Measurements from ENCODE around the gene BACE2.

BACE2 gene

DNA sequence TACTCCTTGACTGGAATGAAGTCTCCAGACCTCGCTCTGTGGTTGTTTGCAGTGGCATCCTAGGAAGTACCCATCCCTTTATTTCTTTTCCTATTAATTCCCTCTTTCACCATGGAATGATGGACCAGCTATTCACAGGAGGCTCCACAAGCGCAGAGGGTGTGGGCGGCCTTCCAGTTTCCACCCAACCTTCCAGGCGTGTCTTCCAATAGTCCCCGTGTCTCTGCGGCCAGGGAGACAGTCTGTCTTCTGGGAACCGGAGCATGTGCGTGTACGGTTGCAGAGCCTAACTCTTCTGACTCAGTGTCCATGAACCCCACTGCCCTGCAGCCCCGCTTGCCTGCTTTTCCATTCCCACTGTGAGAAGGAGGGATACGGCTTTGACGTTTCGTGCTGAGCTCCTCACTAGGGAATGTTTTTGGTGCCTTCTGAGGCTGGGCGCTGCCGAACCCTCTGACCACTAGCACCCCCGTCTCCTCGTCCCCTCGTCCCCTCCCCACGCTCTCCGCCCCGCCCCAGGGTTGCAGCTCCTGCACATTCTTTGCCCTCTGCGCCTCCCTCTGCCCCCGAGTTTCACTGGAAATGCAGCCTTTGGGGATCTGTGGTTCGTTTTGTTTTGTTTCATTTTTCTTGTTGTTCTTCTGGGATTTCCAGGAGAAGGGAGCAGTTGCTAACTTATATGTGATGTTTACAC, 122.3 kb downstream of the BACE2 start:
- TF ChIP-seq ZNF510 (tag by site-specific recombination; IDR thresholded peaks at IDR 0.05; ENCODE audit: insufficient replicate concordance) (no peak), KLF17 (tag by site-specific recombination; IDR thresholded peaks at IDR 0.05) (no peak)
- H3K36me3 ChIP-seq (ENCODE audit: control insufficient read depth in 2 of 2, insufficient read depth in 1 of 2, low read length in 2 of 2) = no peaks in the 10 kb centered on the region
- no peaks in the 10 kb centered on the region for H3K9me3 ChIP-seq (ENCODE audit: control insufficient read depth, insufficient read depth, low read depth, low read length)
- ChIA-PET POLR2A (no interaction called here), CTCF (interaction anchor here (0.7 kb wide), 1 partner anchor 80 kb away, joined by 3 read pairs; no protein-coding TSS in a partner anchor)
- no peaks in the 10 kb centered on the region for H3K4me1 ChIP-seq (ENCODE audit: control insufficient read depth, insufficient read depth, low read length)
- no peak overlapping the region for H3K27ac ChIP-seq (ENCODE audit: extremely low read depth, low read depth, low read length)
- no peak overlapping the region for H3K4me3 ChIP-seq (ENCODE audit: low read depth, low read length)

DNA sequence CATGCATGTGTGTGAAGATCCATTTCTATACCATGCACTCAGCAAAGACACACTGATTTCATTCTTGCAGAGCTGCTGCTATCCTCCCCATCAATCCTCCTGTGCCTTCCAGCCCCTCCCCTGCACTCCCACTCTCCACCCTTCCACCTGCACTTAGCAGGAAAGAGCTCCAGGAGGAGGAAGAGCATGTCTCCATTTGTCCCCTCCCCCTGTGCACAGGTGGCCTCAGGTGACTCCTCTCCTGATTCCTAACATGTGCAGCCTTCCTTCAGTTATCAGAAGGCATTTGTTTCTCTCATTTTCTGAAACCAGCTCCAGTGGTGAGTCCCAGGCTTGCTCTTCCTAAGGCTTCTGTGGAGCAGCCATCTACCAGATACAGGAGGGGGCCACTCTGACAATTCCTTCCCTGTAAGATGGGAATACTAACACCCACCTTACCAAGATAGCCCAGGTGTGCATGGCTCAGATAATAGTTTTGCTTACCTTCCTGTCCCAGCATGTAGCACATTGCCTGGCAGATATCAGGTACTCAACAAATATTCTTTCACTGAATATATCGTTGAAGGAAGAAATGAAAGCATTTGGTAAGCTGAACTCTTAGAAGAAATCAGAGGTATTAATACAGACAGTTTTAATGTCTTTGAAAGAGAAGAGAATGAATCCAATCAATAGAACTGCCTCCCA, 126.7 kb downstream of the BACE2 start:
- Histone ChIP-seq H3K4me1 (ENCODE audit: control insufficient read depth, insufficient read depth, low read length) (no peaks in the 10 kb centered on the region), H3K27ac (ENCODE audit: extremely low read depth, low read depth, low read length) (no peak overlapping the region), H3K9me3 (ENCODE audit: control insufficient read depth, insufficient read depth, low read depth, low read length) (no peaks in the 10 kb centered on the region), H3K4me3 (ENCODE audit: low read depth, low read length) (no peak overlapping the region), H3K36me3 (ENCODE audit: control insufficient read depth in 2 of 2, insufficient read depth in 1 of 2, low read length in 2 of 2) (no peaks in the 10 kb centered on the region)
- TF ChIP-seq ZEB2 (tag by site-specific recombination; IDR thresholded peaks at IDR 0.05) (no peak), ZNF792 (tag by site-specific recombination; IDR thresholded peaks at IDR 0.05) (no peak), ZNF292 (tag by site-specific recombination; IDR thresholded peaks at IDR 0.05; ENCODE audit: borderline replicate concordance, low read depth) (no peak), ZNF692 (tag by site-specific recombination; IDR thresholded peaks at IDR 0.05) (no peak), IKZF3 (tag by site-specific recombination; IDR thresholded peaks at IDR 0.05) (no peak), ZNF37A (tag by site-specific recombination; IDR thresholded peaks at IDR 0.05) (no peak), ZBTB20 (tag by site-specific recombination; IDR thresholded peaks at IDR 0.05) (no peak), ZNF558 (tag by site-specific recombination; IDR thresholded peaks at IDR 0.05) (no peak), ZNF777 (tag by site-specific recombination; IDR thresholded peaks at IDR 0.05; ENCODE audit: borderline replicate concordance) (no peak), ZNF624 (tag by site-specific recombination; IDR thresholded peaks at IDR 0.05) (no peak), YY1 (tag by site-specific recombination; IDR thresholded peaks at IDR 0.05) (no peak), ZNF121 (tag by site-specific recombination; IDR thresholded peaks at IDR 0.05) (no peak), ZNF16 (tag by site-specific recombination; IDR thresholded peaks at IDR 0.05; ENCODE audit: low read depth) (no peak), ZNF580 (tag by site-specific recombination; IDR thresholded peaks at IDR 0.05) (no peak), ZNF571 (tag by site-specific recombination; IDR thresholded peaks at IDR 0.05) (no peak), ZNF501 (tag by site-specific recombination; IDR thresholded peaks at IDR 0.05) (no peak), ZNF174 (tag by site-specific recombination; IDR thresholded peaks at IDR 0.05) (no peak), HOXC10 (CRISPR knock-in tag; IDR thresholded peaks at IDR 0.05) (no peak), GFI1B (tag by site-specific recombination; IDR thresholded peaks at IDR 0.05) (no peak)
- TF ChIP-seq, protein P1, sequence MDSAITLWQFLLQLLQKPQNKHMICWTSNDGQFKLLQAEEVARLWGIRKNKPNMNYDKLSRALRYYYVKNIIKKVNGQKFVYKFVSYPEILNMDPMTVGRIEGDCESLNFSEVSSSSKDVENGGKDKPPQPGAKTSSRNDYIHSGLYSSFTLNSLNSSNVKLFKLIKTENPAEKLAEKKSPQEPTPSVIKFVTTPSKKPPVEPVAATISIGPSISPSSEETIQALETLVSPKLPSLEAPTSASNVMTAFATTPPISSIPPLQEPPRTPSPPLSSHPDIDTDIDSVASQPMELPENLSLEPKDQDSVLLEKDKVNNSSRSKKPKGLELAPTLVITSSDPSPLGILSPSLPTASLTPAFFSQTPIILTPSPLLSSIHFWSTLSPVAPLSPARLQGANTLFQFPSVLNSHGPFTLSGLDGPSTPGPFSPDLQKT (IDR thresholded peaks at IDR 0.05; ENCODE audit: borderline replicate concordance, low read depth, low read length) = no peak
- CTCF ChIA-PET = no interaction called here
- POLR2A ChIA-PET = no interaction called here
